ENCODE data around the gene SRRM5. TPM values are rescaled to one million over a fixed set of nuclear protein-coding genes. Genes with fewer than 3 reads are reported as not detected.
A peak's percentile ranks its signal among the peaks of the same experiment; 100 is the strongest.

Gene SRRM5
- total RNA-seq, 1 experiment from 2014 or later: not detected

DNA sequence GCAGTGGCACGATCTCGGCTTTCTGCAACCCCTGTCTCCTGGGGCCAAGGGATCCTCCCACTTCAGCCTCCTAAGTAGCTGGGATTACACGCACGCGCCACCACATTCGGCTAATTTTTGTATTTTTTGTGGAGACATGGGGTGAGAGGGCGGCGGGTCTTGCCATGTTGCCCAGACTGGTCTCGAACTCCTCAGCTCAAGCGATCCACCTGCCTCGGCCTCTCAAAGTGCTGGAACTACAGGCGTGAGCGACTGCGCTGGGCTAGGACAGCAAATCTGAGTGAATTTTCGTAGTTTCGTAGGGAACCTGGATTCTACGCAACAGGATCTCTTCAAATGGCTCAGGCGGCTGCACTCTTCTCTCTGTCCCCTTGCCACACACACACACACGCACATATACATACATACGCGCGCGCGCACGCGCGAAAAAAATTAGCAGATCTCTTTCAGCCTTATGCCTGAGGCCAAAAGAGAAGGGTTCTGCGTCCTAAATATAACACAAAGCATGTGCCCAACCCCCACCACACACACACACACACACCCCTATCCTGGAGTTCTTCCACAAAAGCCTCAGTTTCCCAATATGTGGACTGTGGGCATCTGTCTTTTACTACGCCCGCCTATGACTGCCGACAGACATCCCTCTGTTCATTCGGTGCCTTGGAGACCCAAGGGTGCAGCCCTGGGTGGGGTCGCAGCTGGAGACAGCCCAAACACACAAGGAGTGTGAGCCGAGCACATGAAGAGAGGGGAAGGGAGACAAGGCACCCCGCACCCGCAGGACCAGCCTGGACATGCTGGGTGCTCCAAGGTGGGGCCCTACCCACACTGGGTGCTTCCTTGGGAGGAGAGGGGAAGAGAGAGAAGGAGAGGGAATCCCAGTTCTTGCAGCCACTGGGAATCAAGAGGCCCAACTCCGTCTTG is 35.7 kb upstream of the SRRM5 start:
- TSS peak; percentile 78 for BruUV-seq (replicated peaks)
- ChIA-PET CTCF (interaction anchor here (1.2 kb wide), 1 partner anchor 21 kb away, joined by 3 read pairs; no protein-coding TSS in a partner anchor), RAD21 (ENCODE audit: low non-redundant PET in 1 of 2, low total read pairs in 2 of 2, uncharacterized antibody in 2 of 2, unreplicated experiment in 2 of 2) (no interaction called here), POLR2A (interaction anchor here (1.8 kb wide), 1 partner anchor 20 kb away, joined by 6 read pairs; the partner anchor contains the start of genes IRGQ and ZNF576)
- peak overlapping the region; percentile 60 for H3K9ac ChIP-seq (ENCODE audit: low read length)
- no peaks in the 10 kb centered on the region for H3K9me2 ChIP-seq (ENCODE audit: insufficient read depth)
- H3K9me3 ChIP-seq (ENCODE audit: control insufficient read depth in 1 of 2, insufficient read depth in 1 of 2, low read depth in 1 of 2, low read length in 2 of 2): no peaks in the 10 kb centered on the region
- H3K79me2 ChIP-seq (ENCODE audit: insufficient read depth, low read length): peaks cover 10% of the 10 kb centered on the region; the same call in 1 of the 2 replicates
- H3K4me1 ChIP-seq (ENCODE audit: control insufficient read depth in 1 of 2, insufficient read depth in 2 of 2, low read length in 2 of 2): peaks cover 11 to 14% of the 10 kb centered on the region in 2 experiments
- H3K27ac ChIP-seq (ENCODE audit: low read depth, low read length): peak overlapping the region; percentile 65
- no peaks in the 10 kb centered on the region for H4K20me1 ChIP-seq (ENCODE audit: insufficient read depth)
- H2AFZ ChIP-seq (ENCODE audit: low read depth, low read length, poor library complexity, severe bottlenecking): peak overlapping the region; percentile 53
- peak; percentile 2; the same call in 1 of the 2 replicates for ATAC-seq
- TF ChIP-seq EZH2 (IDR thresholded peaks at IDR 0.05): no peak
- TF ChIP-seq POLR2A (IDR thresholded peaks at IDR 0.05; ENCODE audit: borderline replicate concordance, extremely low read depth, insufficient read depth, insufficient read length): no peak
- TF ChIP-seq, protein P1, sequence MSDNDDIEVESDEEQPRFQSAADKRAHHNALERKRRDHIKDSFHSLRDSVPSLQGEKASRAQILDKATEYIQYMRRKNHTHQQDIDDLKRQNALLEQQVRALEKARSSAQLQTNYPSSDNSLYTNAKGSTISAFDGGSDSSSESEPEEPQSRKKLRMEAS (IDR thresholded peaks at IDR 0.05): no peak
- TF ChIP-seq RAD21 (IDR thresholded peaks at IDR 0.05; ENCODE audit: low read depth): no peak
- TF ChIP-seq TCF7L2 (IDR thresholded peaks at IDR 0.05; ENCODE audit: borderline replicate concordance, extremely low read depth, insufficient read depth, insufficient read length): no peak
- TF ChIP-seq JUND (IDR thresholded peaks at IDR 0.05): no peak
- TF ChIP-seq SRF (IDR thresholded peaks at IDR 0.05; ENCODE audit: low read depth): no peak
- TF ChIP-seq FOSL1 (IDR thresholded peaks at IDR 0.05; ENCODE audit: low read depth): no peak
- no peak for TF ChIP-seq POLR2AphosphoS5 (IDR thresholded peaks at IDR 0.05; ENCODE audit: low read depth, low read length)
- no peak for TF ChIP-seq YY1 (IDR thresholded peaks at IDR 0.05; ENCODE audit: extremely low read depth, insufficient replicate concordance, low read depth, low read length)
- no peak for TF ChIP-seq SIN3A (IDR thresholded peaks at IDR 0.05; ENCODE audit: low read depth)
- TF ChIP-seq, protein P2, sequence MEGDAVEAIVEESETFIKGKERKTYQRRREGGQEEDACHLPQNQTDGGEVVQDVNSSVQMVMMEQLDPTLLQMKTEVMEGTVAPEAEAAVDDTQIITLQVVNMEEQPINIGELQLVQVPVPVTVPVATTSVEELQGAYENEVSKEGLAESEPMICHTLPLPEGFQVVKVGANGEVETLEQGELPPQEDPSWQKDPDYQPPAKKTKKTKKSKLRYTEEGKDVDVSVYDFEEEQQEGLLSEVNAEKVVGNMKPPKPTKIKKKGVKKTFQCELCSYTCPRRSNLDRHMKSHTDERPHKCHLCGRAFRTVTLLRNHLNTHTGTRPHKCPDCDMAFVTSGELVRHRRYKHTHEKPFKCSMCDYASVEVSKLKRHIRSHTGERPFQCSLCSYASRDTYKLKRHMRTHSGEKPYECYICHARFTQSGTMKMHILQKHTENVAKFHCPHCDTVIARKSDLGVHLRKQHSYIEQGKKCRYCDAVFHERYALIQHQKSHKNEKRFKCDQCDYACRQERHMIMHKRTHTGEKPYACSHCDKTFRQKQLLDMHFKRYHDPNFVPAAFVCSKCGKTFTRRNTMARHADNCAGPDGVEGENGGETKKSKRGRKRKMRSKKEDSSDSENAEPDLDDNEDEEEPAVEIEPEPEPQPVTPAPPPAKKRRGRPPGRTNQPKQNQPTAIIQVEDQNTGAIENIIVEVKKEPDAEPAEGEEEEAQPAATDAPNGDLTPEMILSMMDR (IDR thresholded peaks at IDR 0.05 in 2 of 3, conservative IDR thresholded peaks at IDR 0.05 in 1 of 3; ENCODE audit: borderline replicate concordance in 1 of 3, insufficient read depth in 1 of 3, low read depth in 2 of 3, low read length in 2 of 3): no peak
- TF ChIP-seq, protein P3, sequence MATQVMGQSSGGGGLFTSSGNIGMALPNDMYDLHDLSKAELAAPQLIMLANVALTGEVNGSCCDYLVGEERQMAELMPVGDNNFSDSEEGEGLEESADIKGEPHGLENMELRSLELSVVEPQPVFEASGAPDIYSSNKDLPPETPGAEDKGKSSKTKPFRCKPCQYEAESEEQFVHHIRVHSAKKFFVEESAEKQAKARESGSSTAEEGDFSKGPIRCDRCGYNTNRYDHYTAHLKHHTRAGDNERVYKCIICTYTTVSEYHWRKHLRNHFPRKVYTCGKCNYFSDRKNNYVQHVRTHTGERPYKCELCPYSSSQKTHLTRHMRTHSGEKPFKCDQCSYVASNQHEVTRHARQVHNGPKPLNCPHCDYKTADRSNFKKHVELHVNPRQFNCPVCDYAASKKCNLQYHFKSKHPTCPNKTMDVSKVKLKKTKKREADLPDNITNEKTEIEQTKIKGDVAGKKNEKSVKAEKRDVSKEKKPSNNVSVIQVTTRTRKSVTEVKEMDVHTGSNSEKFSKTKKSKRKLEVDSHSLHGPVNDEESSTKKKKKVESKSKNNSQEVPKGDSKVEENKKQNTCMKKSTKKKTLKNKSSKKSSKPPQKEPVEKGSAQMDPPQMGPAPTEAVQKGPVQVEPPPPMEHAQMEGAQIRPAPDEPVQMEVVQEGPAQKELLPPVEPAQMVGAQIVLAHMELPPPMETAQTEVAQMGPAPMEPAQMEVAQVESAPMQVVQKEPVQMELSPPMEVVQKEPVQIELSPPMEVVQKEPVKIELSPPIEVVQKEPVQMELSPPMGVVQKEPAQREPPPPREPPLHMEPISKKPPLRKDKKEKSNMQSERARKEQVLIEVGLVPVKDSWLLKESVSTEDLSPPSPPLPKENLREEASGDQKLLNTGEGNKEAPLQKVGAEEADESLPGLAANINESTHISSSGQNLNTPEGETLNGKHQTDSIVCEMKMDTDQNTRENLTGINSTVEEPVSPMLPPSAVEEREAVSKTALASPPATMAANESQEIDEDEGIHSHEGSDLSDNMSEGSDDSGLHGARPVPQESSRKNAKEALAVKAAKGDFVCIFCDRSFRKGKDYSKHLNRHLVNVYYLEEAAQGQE (IDR thresholded peaks at IDR 0.05; ENCODE audit: low read depth): no peak
- H3K4me3 ChIP-seq (replicated peaks in 1 of 2; ENCODE audit: low read depth in 1 of 2, low read length in 2 of 2): peak overlapping the region; percentile 13 to 85; a peak in 3 of 4 replicates
- DNase-seq (ENCODE audit: low read depth, low spot score): no peak
- no peaks in the 10 kb centered on the region for H3K36me3 ChIP-seq (ENCODE audit: control insufficient read depth in 1 of 2, insufficient read depth in 2 of 2, low read length in 2 of 2)
- H3K27me3 ChIP-seq (ENCODE audit: insufficient read depth, low read length): no peaks in the 10 kb centered on the region
- intact Hi-C loops (cut with micrococcal nuclease): loop anchor here (1.0 kb wide), 1 partner anchor 20 kb away; the partner anchor contains the start of genes IRGQ and ZNF576
- peak overlapping the region; percentile 57 for H3K4me2 ChIP-seq (ENCODE audit: low read length)

Measured in HCT116 (cell line).